HG03196 (cell line): ENCODE results near the gene LLCFC1.

Source experiments
- ATAC-seq: cut with Tn5 transposase; IDR thresholded peaks from one replicate; pipeline ENCODE4 v1.9.1; 2021; ENCODE audit not compliant: unreplicated experiment

The LLCFC1 gene

DNA sequence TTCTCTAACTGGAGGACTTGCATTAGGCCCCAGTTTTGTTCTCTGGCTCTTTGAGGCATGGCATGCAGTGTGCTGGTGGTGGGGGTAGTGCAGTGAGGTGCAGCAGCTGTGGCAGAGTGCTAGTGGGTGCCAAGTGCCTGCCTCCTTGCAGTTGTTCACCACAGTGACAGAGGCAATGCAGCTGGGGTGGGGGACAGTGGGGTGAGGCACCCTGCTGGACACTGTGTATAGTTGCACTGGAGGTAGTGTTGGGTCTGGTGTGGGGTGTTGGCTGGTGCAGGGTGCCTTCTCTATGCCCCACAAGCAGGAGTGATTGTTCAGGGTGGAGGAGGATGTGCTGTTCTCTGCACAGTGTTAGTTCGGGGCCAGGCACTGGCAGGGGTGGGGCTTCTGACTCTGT, 44.5 kb downstream of the LLCFC1 start:
- no peak for ATAC-seq

GRCh38 chr7:142984297-142984696, 45.0 kb downstream of the LLCFC1 start:
- ATAC-seq, result no peak
